CD4-positive, alpha-beta T cell (primary cell): ENCODE measurements around the gene SHH. TPM values are rescaled to one million over a fixed set of nuclear protein-coding genes. Genes with fewer than 3 reads are reported as not detected.
A peak's percentile ranks its signal among the peaks of the same experiment; 100 is the strongest.

Experiments
- ATAC-seq: fragments of 200-7000 bp; cut with Tn5 transposase; one replicate; pipeline ENCODE4 v1.10.0; 2022; ENCODE audit warnings: mild to moderate bottlenecking; ENCODE audit not compliant: poor library complexity
- CTCF ChIA-PET: fragments of 350-600 bp; sonication (Branson Sonifier 250); formaldehyde crosslinking; loops from one replicate; lab custom pipeline; 2021; ENCODE audit warnings: antibody characterized with exemption, inconsistent platforms; lab: Charles Lee
- POLR2A ChIA-PET: fragments of 350-600 bp; sonication (Branson Sonifier 250); formaldehyde crosslinking; loops from one replicate; lab custom pipeline; 2021; ENCODE audit warnings: antibody characterized with exemption, inconsistent platforms; lab: Charles Lee
- DNase-seq, 14 experiments: peaks; one replicate each; pipeline ENCODE4 v3.0.0-alpha.2; 2013 to 2020; ENCODE audit warnings: mixed read lengths in 2 of 14
- H3K27ac ChIP-seq, 2 donors: one replicate each; pipeline versions ENCODE4 v1.5.1 to v1.7.0; 2013; ENCODE audit warnings: low read length in 2 of 2, low read depth in 1 of 2, mild to moderate bottlenecking in 1 of 2
- H3K27me3 ChIP-seq, 2 experiments: 1 replicate in 1 of 2; 2 replicates in 1 of 2; pipeline versions ENCODE4 v1.6.1 to v1.7.0; 2013; ENCODE audit warnings: low read length in 2 of 2, control low read depth in 1 of 2, mild to moderate bottlenecking in 1 of 2, moderate library complexity in 1 of 2; ENCODE audit not compliant: insufficient read depth in 2 of 2, control insufficient read depth in 1 of 2
- H3K36me3 ChIP-seq: one replicate; pipeline ENCODE4 v1.6.1; 2013; ENCODE audit warnings: low read length, control low read depth; ENCODE audit not compliant: insufficient read depth
- H3K4me1 ChIP-seq: one replicate; pipeline ENCODE4 v1.6.1; 2013; ENCODE audit warnings: low read length, control low read depth; ENCODE audit not compliant: insufficient read depth
- H3K4me3 ChIP-seq: one replicate; pipeline ENCODE4 v1.5.1; 2013; ENCODE audit warnings: mild to moderate bottlenecking, low read length, moderate library complexity
- H3K9me3 ChIP-seq, 2 experiments: 1 replicate in 1 of 2; 2 replicates in 1 of 2; pipeline versions ENCODE4 v1.6.1 to v1.7.0; 2013; ENCODE audit warnings: low read length in 2 of 2, mild to moderate bottlenecking in 2 of 2, control low read depth in 1 of 2, moderate library complexity in 1 of 2; ENCODE audit not compliant: control insufficient read depth in 1 of 2, insufficient read depth in 1 of 2
- H3K27ac Mint-ChIP-seq: one replicate; pipeline ENCODE4 v1.8.0; 2020; ENCODE audit warnings: mixed read lengths
- H3K27me3 Mint-ChIP-seq: one replicate; pipeline ENCODE4 v1.8.0; 2021; ENCODE audit warnings: mixed read lengths
- H3K36me3 Mint-ChIP-seq: one replicate; pipeline ENCODE4 v1.8.0; 2021; ENCODE audit warnings: low read depth, mixed read lengths
- H3K4me1 Mint-ChIP-seq: one replicate; pipeline ENCODE4 v1.8.0; 2021; ENCODE audit warnings: low read depth, mixed read lengths
- H3K4me3 Mint-ChIP-seq: one replicate; pipeline ENCODE4 v1.8.0; 2020; ENCODE audit warnings: mild to moderate bottlenecking, mixed read lengths
- H3K9me3 Mint-ChIP-seq: one replicate; pipeline ENCODE4 v1.8.0; 2020; ENCODE audit warnings: mixed read lengths
- intact Hi-C, 2 experiments: fragments of 100-400 bp; cut with DNase I in 1 of 2; cut with micrococcal nuclease in 1 of 2; formaldehyde crosslinking; loops; one replicate each; pipeline versions ENCODE4 v1.15.1 to v1.9.0; 2023 to 2025; cut with DNase I, micrococcal nuclease
- total RNA-seq, 174 experiments: library from RNA in 2 of 174; stranded (reverse) in 2 of 174; gene quantifications; one replicate each; pipeline ENCODE4 v1.2.3 and lab custom pipeline; 2021 to 2026
- TF ChIP-seq, protein P1 (sequence below): fragments of 200-600 bp; IDR thresholded peaks from one replicate; pipeline ENCODE4 v1.8.0; 2022; ENCODE audit warnings: antibody characterized with exemption, mild to moderate bottlenecking

Gene SHH
- total RNA-seq, 2 experiments from 2014 or later: not detected

- intact Hi-C loops: no loop called here
- H3K36me3 ChIP-seq: no peaks in the 10 kb centered on the region
- POLR2A ChIA-PET: no interaction called here
- no peak overlapping the region for H3K27ac Mint-ChIP-seq
- CTCF ChIA-PET: no interaction called here
- H3K4me1 Mint-ChIP-seq: peaks cover 10% of the 10 kb centered on the region
- no peak overlapping the region for H3K27ac ChIP-seq
- peaks cover 0 to 25% of the 10 kb centered on the region in 2 experiments for H3K9me3 ChIP-seq
- no peak overlapping the region for H3K4me3 ChIP-seq
- H3K27me3 Mint-ChIP-seq: peaks cover 64% of the 10 kb centered on the region
- H3K36me3 Mint-ChIP-seq: no peaks in the 10 kb centered on the region
- H3K4me1 ChIP-seq: peaks cover 43% of the 10 kb centered on the region
- peaks cover 60 to 81% of the 10 kb centered on the region in 2 experiments for H3K27me3 ChIP-seq
- TF ChIP-seq, protein P1, sequence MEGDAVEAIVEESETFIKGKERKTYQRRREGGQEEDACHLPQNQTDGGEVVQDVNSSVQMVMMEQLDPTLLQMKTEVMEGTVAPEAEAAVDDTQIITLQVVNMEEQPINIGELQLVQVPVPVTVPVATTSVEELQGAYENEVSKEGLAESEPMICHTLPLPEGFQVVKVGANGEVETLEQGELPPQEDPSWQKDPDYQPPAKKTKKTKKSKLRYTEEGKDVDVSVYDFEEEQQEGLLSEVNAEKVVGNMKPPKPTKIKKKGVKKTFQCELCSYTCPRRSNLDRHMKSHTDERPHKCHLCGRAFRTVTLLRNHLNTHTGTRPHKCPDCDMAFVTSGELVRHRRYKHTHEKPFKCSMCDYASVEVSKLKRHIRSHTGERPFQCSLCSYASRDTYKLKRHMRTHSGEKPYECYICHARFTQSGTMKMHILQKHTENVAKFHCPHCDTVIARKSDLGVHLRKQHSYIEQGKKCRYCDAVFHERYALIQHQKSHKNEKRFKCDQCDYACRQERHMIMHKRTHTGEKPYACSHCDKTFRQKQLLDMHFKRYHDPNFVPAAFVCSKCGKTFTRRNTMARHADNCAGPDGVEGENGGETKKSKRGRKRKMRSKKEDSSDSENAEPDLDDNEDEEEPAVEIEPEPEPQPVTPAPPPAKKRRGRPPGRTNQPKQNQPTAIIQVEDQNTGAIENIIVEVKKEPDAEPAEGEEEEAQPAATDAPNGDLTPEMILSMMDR: no peak
- no peaks in the 10 kb centered on the region for H3K9me3 Mint-ChIP-seq
- DNase-seq (no peak), ATAC-seq (no peak)
- H3K4me3 Mint-ChIP-seq: no peak overlapping the region
These were observed 5.1 kb downstream of the SHH start for GRCh38 chr7:155807065-155807671.

- intact Hi-C loops: no loop called here
- no peak for DNase-seq
- H3K27me3 Mint-ChIP-seq: peaks cover 60% of the 10 kb centered on the region
These were observed 6.0 kb downstream of the SHH start for GRCh38 chr7:155806096-155806871.

DNA sequence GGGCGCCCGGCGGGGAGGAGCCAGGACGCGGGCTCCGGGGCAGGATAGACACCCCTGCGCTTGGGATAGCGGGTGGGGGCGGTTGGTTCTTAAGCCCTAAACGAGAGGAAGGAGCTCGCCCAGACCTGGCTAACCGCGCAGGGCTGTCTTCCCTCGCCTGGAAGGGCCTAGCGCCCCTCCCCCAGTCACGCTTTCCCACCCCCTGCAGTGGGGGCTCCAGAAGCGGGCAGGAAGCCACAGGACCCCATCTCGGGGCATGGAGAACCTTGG lies 6.5 kb downstream of the SHH start:
- H3K36me3 ChIP-seq: no peaks in the 10 kb centered on the region
- POLR2A ChIA-PET: no interaction called here
- H3K9me3 ChIP-seq: peaks cover 0 to 21% of the 10 kb centered on the region in 2 experiments
- ATAC-seq (no peak), DNase-seq (no peak)
- peaks cover 4% of the 10 kb centered on the region for H3K4me1 Mint-ChIP-seq
- H3K4me3 Mint-ChIP-seq: no peak overlapping the region
- no peaks in the 10 kb centered on the region for H3K36me3 Mint-ChIP-seq
- no peak overlapping the region for H3K27ac Mint-ChIP-seq
- CTCF ChIA-PET: no interaction called here
- peaks cover 60% of the 10 kb centered on the region for H3K27me3 Mint-ChIP-seq
- no peaks in the 10 kb centered on the region for H3K9me3 Mint-ChIP-seq
- H3K4me3 ChIP-seq: peak overlapping the region; percentile 5
- no peak overlapping the region for H3K27ac ChIP-seq
- peaks cover 49 to 77% of the 10 kb centered on the region in 2 experiments for H3K27me3 ChIP-seq
- intact Hi-C loops: no loop called here
- peaks cover 40% of the 10 kb centered on the region for H3K4me1 ChIP-seq
- TF ChIP-seq, protein P1: no peak

More at GRCh38 chr7:155806096-155806871, 6.0 kb downstream of the SHH start:
- Histone ChIP-seq H3K27ac (no peak overlapping the region), H3K27me3 (peaks cover 51 to 77% of the 10 kb centered on the region in 2 experiments), H3K4me1 (peaks cover 40% of the 10 kb centered on the region), H3K4me3 (no peak overlapping the region), H3K9me3 (peaks cover 0 to 21% of the 10 kb centered on the region in 2 experiments), H3K36me3 (no peaks in the 10 kb centered on the region)
- Mint-ChIP-seq H3K4me1 (peaks cover 4% of the 10 kb centered on the region), H3K9me3 (no peaks in the 10 kb centered on the region), H3K27ac (no peak overlapping the region), H3K36me3 (no peaks in the 10 kb centered on the region), H3K4me3 (no peak overlapping the region)
- no peak for ATAC-seq
- ChIA-PET CTCF (no interaction called here), POLR2A (no interaction called here)
- TF ChIP-seq, protein P1: no peak
